K562 (cell line): Measurements from ENCODE around the gene ATXN7L1. TPM values are rescaled to one million over a fixed set of nuclear protein-coding genes. Genes with fewer than 3 reads are reported as not detected.
A peak's percentile ranks its signal among the peaks of the same experiment; 100 is the strongest.

Experiments
- ATAC-seq: fragments of 200-7000 bp; cut with Tn5 transposase; 3 replicates; pipeline ENCODE4 v1.9.1; 2020; ENCODE audit warnings: moderate library complexity
- BruUV-seq: library from RNA; stranded (reverse); fragments of 400-500 nt; replicated peaks from 2 replicates; lab custom pipeline; 2021; lab: Mats Ljungman, UMichigan
- CTCF ChIA-PET: fragments of 300-600 bp; formaldehyde crosslinking; extraction: SDS; loops from one replicate; lab custom pipeline; 2021; ENCODE audit warnings: low intra/inter-chr PET ratio; lab: Yijun Ruan, JAX
- POLR2A ChIA-PET: fragments of 300-600, 350-650 bp; sonication (Branson Sonifier 250); formaldehyde crosslinking; extraction: SDS; loops from one replicate; lab custom pipeline; 2021; ENCODE audit warnings: antibody characterized with exemption, inconsistent platforms; lab: Yijun Ruan, JAX
- DNase-seq, 4 experiments: peaks; one replicate each; pipeline versions ENCODE4 v3.0.0 to v3.0.0-alpha.2; 2011 to 2018; ENCODE audit warnings: low spot score in 3 of 4, mixed read lengths in 3 of 4; ENCODE audit errors: extremely low read depth in 1 of 4
- FAIRE-seq: peaks from 2 replicates; lab custom pipeline; 2011; peaks lifted over from hg19 to GRCh38; lab: Jason Lieb, UNC
- H2AFZ ChIP-seq: 2 replicates; pipeline ENCODE4 v1.6.0; 2011; ENCODE audit warnings: low read depth, low read length, control low read depth, inconsistent platforms
- H3K27ac ChIP-seq: fragments of 200-600 bp; 3 replicates; pipeline ENCODE4 v1.8.0; 2011; ENCODE audit warnings: low read depth, mild to moderate bottlenecking, control low read depth, inconsistent platforms, low read length, moderate library complexity, mixed read lengths; ENCODE audit errors: extremely low read depth
- H3K27me3 ChIP-seq, 2 experiments: fragments of 300-600 bp in 1 of 2; 2 replicates in 1 of 2; 3 replicates in 1 of 2; pipeline versions ENCODE4 v1.6.0 to v1.8.0; 2011; ENCODE audit warnings: inconsistent platforms in 2 of 2, low read length in 2 of 2, mild to moderate bottlenecking in 1 of 2, mixed read lengths in 1 of 2, moderate library complexity in 1 of 2; ENCODE audit not compliant: control insufficient read depth in 2 of 2, insufficient read depth in 2 of 2
- H3K36me3 ChIP-seq: fragments of 300-600 bp; 3 replicates; pipeline ENCODE4 v1.8.0; 2011; ENCODE audit warnings: mild to moderate bottlenecking, low read length, inconsistent platforms; ENCODE audit not compliant: control insufficient read depth, insufficient read depth
- H3K4me1 ChIP-seq, 2 experiments: fragments of 200-600 bp in 1 of 2; replicated peaks in 1 of 2; 2 replicates in 1 of 2; 3 replicates in 1 of 2; pipeline versions ENCODE4 v1.5.1 to v1.8.0; 2011; ENCODE audit warnings: inconsistent platforms in 2 of 2, low read length in 2 of 2, mild to moderate bottlenecking in 1 of 2, mixed read lengths in 1 of 2, moderate library complexity in 1 of 2; ENCODE audit not compliant: control insufficient read depth in 2 of 2, insufficient read depth in 2 of 2
- H3K4me2 ChIP-seq: 2 replicates; pipeline ENCODE4 v1.6.1; 2011; ENCODE audit warnings: low read length, control low read depth, inconsistent platforms, mixed read lengths; ENCODE audit not compliant: insufficient read depth
- H3K4me3 ChIP-seq: fragments of 200-600 bp; sonication (generic), shearing (Covaris generic); 2 replicates; pipeline ENCODE4 v1.5.1; 2016; ENCODE audit warnings: control low read depth, inconsistent platforms
- H3K79me2 ChIP-seq: fragments of 200-600 bp; 3 replicates; pipeline ENCODE4 v1.8.0; 2011; ENCODE audit warnings: low read length, inconsistent platforms; ENCODE audit not compliant: control insufficient read depth, insufficient read depth
- H3K9ac ChIP-seq, 2 experiments: 2 replicates each; pipeline versions ENCODE4 v1.6.0 to v1.6.1; 2011; ENCODE audit warnings: low read depth in 2 of 2, low read length in 2 of 2, control low read depth in 1 of 2, inconsistent platforms in 1 of 2, mild to moderate bottlenecking in 1 of 2, mixed read lengths in 1 of 2; ENCODE audit not compliant: insufficient read depth in 1 of 2
- H3K9me1 ChIP-seq: one replicate; pipeline ENCODE4 v1.6.0; 2011; ENCODE audit warnings: inconsistent platforms, mild to moderate bottlenecking, low read length, moderate library complexity; ENCODE audit not compliant: control insufficient read depth, insufficient read depth
- H3K9me3 ChIP-seq: replicated peaks from 2 replicates; pipeline ENCODE4 v1.5.1; 2011; ENCODE audit warnings: low read depth, low read length, inconsistent platforms; ENCODE audit not compliant: control insufficient read depth, insufficient read depth
- H4K20me1 ChIP-seq: replicated peaks from 2 replicates; pipeline ENCODE4 v1.6.1; 2011; ENCODE audit warnings: low read length, inconsistent platforms, mixed read lengths; ENCODE audit not compliant: control insufficient read depth, insufficient read depth
- ATF7 ChIP-seq: fragments of 450-650 bp; IDR thresholded peaks from 2 replicates; pipeline ENCODE4 v1.7.1; 2014; ENCODE audit warnings: mild to moderate bottlenecking, moderate library complexity
- BHLHE40 ChIP-seq: IDR thresholded peaks from 2 replicates; pipeline ENCODE4 v1.6.1; 2011; ENCODE audit warnings: low read length, improper control_type of control experiment
- HBP1 ChIP-seq: fragments of 450-650 bp; formaldehyde crosslinking; IDR thresholded peaks from 2 replicates; pipeline ENCODE4 v1.4.0; 2022; ENCODE audit warnings: missing genetic modification characterization
- MITF ChIP-seq: IDR thresholded peaks from 2 replicates; pipeline ENCODE4 v1.6.1; 2014; ENCODE audit warnings: antibody characterized with exemption
- OTX1 ChIP-seq: fragments of 450-650 bp; formaldehyde crosslinking; IDR thresholded peaks from 2 replicates; pipeline ENCODE4 v1.4.0; 2022; ENCODE audit warnings: mild to moderate bottlenecking
- RAD51 ChIP-seq: fragments of 450-650 bp; IDR thresholded peaks from 2 replicates; pipeline ENCODE4 v1.7.1; 2016; ENCODE audit warnings: low read depth, mild to moderate bottlenecking, borderline replicate concordance
- TFE3 ChIP-seq: fragments of 450-650 bp; formaldehyde crosslinking; IDR thresholded peaks from 2 replicates; pipeline ENCODE4 v1.4.0; 2020; ENCODE audit warnings: mild to moderate bottlenecking, mixed read lengths
- THRB ChIP-seq: fragments of 450-650 bp; formaldehyde crosslinking; conservative IDR thresholded peaks from 2 replicates; pipeline ENCODE4 v1.4.0; 2022; ENCODE audit warnings: mild to moderate bottlenecking, missing genetic modification characterization
- USF1 ChIP-seq: sonication (generic); formaldehyde crosslinking; IDR thresholded peaks from 2 replicates; pipeline ENCODE4 v1.9.0; 2022; ENCODE audit warnings: mild to moderate bottlenecking, missing genetic modification reagents
- USF2 ChIP-seq: sonication (generic); formaldehyde crosslinking; IDR thresholded peaks from 2 replicates; pipeline ENCODE4 v1.5.0; 2020; ENCODE audit warnings: missing genetic modification reagents
- ZBTB26 ChIP-seq: fragments of 450-650 bp; formaldehyde crosslinking; IDR thresholded peaks from 2 replicates; pipeline ENCODE4 v1.4.0; 2022; ENCODE audit warnings: missing genetic modification characterization
- ZNF3 ChIP-seq: fragments of 250-450 bp; sonication (Bioruptor Pico); IDR thresholded peaks from 2 replicates; pipeline ENCODE4 v1.5.0; 2021; ENCODE audit warnings: mild to moderate bottlenecking, moderate library complexity
- WGBS: fragments of 100-300 bp; shearing (Covaris generic); methylation state at CpG from one replicate; pipeline ENCODE4 v1.1.6; 2016; ENCODE audit warnings: low coverage, mixed read lengths; ENCODE audit not compliant: insufficient coverage; ENCODE audit errors: missing lambda C conversion rate; 5-methylcytosine and 5-hydroxymethylcytosine counted together
- in situ Hi-C: fragments of 300-500 bp; cut with MboI; formaldehyde crosslinking; loops from 4 replicates; pipeline ENCODE4 v1.15.0; 2018; ENCODE audit warnings: inconsistent platforms, mixed read lengths
- intact Hi-C: fragments of 100-400 bp; cut with micrococcal nuclease; formaldehyde crosslinking; loops from 2 replicates; pipeline ENCODE4 v1.14.2; 2022
- polyA plus RNA-seq, 8 experiments: library from polyadenylated mRNA; depleted of rRNA in 4 of 8; stranded (reverse) in 5 of 8; unstranded in 3 of 8; fragments of >200 nt; fragmentation: Nextera tagmentation in 2 of 8; fragmentation: Illumina TruSeq in 1 of 8; extraction: Ambion mirVana in 2 of 8; extraction: Trizol in 1 of 8; gene quantifications; 2 replicates each; pipeline versions ENCODE4 v1.2.1 to v1.2.3, GENCODE V29; 2011 to 2014; ENCODE audit warnings: inconsistent platforms in 1 of 8, missing spikeins in 1 of 8
- total RNA-seq, 7 experiments: library from RNA; depleted of rRNA in 6 of 7; stranded (reverse); fragments of >200 nt in 6 of 7; fragmentation: Illumina TruSeq in 2 of 7; extraction: Trizol in 2 of 7; gene quantifications; 2 replicates each; pipeline versions ENCODE4 v1.2.1 to v1.2.3, GENCODE V29; 2011 to 2021; ENCODE audit warnings: low replicate concordance in 1 of 7

ATXN7L1 gene
- total and polyA plus RNA-seq, 9 of the 15 experiments (the other 6 are each of a cell fraction or from before 2014, with no cell fraction given) = 6.6 to 13.7 (median 10.7) TPM

GRCh38 chr7:105909742-105910141 is 33.3 kb upstream of the ATXN7L1 start:
- no peak overlapping the region for H2AFZ ChIP-seq
- in situ Hi-C loops (no loop called here), intact Hi-C loops (no loop called here)
- H3K36me3 ChIP-seq = no peaks in the 10 kb centered on the region
- H3K4me1 ChIP-seq = no peaks in the 10 kb centered on the region
- CTCF ChIA-PET = no interaction called here
- 1% methylated on average over 7 of the region's 7 CpGs for WGBS
- no peak for DNase-seq
- no TSS peak for BruUV-seq
- peak; percentile 42; the same call in 1 of the 3 replicates for ATAC-seq
- no peaks in the 10 kb centered on the region for H4K20me1 ChIP-seq
- H3K27ac ChIP-seq = no peak overlapping the region
- H3K4me2 ChIP-seq = no peak overlapping the region
- H3K27me3 ChIP-seq = peaks cover 11 to 45% of the 10 kb centered on the region in 2 experiments; a peak in 4 of 5 replicates
- H3K9ac ChIP-seq = no peak overlapping the region
- H3K4me3 ChIP-seq = no peak overlapping the region
- TF ChIP-seq USF1 (CRISPR knock-in tag) (peak; percentile 55; the same call in 1 of the 2 replicates), USF2 (CRISPR knock-in tag) (peak; percentile 52), BHLHE40 (peak; percentile 45; the same call in 1 of the 2 replicates), OTX1 (CRISPR knock-in tag) (0 out of 2 replicates have a peak, but pooled peaks have one; percentile 66), ZNF3 (CRISPR knock-in tag) (no peak), THRB (0 out of 2 replicates have a peak, but pooled peaks have one; percentile 23), MITF (no peak), TFE3 (peak; percentile 55), HBP1 (CRISPR knock-in tag) (0 out of 2 replicates have a peak, but pooled peaks have one; percentile 46), RAD51 (peak; percentile 50; the same call in 1 of the 2 replicates), ATF7 (no peak), ZBTB26 (CRISPR knock-in tag) (0 out of 2 replicates have a peak, but pooled peaks have one; percentile 10)
- TF ChIP-seq, all 486 proteins: peak for 9
- H3K9me3 ChIP-seq = 0 out of 2 replicates have a peak, but pooled peaks cover 4% of the 10 kb centered on the region
- no peaks in the 10 kb centered on the region for H3K79me2 ChIP-seq
- H3K9me1 ChIP-seq = no peaks in the 10 kb centered on the region
- FAIRE-seq = no peak
- POLR2A ChIA-PET = no interaction called here
